IPS-20b (cell line): ENCODE results near the gene SH3BP2.

Source experiments
- H3K27ac ChIP-seq: one replicate; pipeline ENCODE4 v1.5.1; 2013; ENCODE audit warnings: low read length
- H3K27me3 ChIP-seq: 2 replicates; pipeline ENCODE4 v1.6.1; 2013; ENCODE audit warnings: mild to moderate bottlenecking, low read length, inconsistent platforms; ENCODE audit not compliant: insufficient read depth
- H3K36me3 ChIP-seq: 2 replicates; pipeline ENCODE4 v1.6.1; 2013; ENCODE audit warnings: low read depth, mild to moderate bottlenecking, inconsistent platforms, low read length, moderate library complexity; ENCODE audit not compliant: insufficient read depth
- H3K4me1 ChIP-seq: 2 replicates; pipeline ENCODE4 v1.6.1; 2013; ENCODE audit warnings: mild to moderate bottlenecking, control low read depth, inconsistent platforms, low read length, moderate library complexity; ENCODE audit not compliant: insufficient read depth
- H3K4me3 ChIP-seq: 2 replicates; pipeline ENCODE4 v1.5.1; 2013; ENCODE audit warnings: mild to moderate bottlenecking, low read length, inconsistent platforms
- H3K9ac ChIP-seq: 2 replicates; pipeline ENCODE4 v1.6.1; 2013; ENCODE audit warnings: low read depth, mild to moderate bottlenecking, inconsistent platforms, low read length, moderate library complexity
- H3K9me3 ChIP-seq: 2 replicates; pipeline ENCODE4 v1.6.1; 2013; ENCODE audit warnings: mild to moderate bottlenecking, low read depth, low read length, inconsistent platforms; ENCODE audit not compliant: insufficient read depth

SH3BP2 gene

GRCh38 chr4:2837904-2838496, 45.1 kb downstream of the SH3BP2 start:
- no peak overlapping the region for H3K27ac ChIP-seq
- H3K27me3 ChIP-seq, result no peaks in the 10 kb centered on the region
- H3K9me3 ChIP-seq, result peaks cover 4% of the 10 kb centered on the region; the same call in 1 of the 2 replicates
- peaks cover 16% of the 10 kb centered on the region for H3K36me3 ChIP-seq
- H3K9ac ChIP-seq, result no peak overlapping the region
- H3K4me1 ChIP-seq, result no peaks in the 10 kb centered on the region; the same call in 1 of the 2 replicates
- H3K4me3 ChIP-seq, result no peak overlapping the region

DNA sequence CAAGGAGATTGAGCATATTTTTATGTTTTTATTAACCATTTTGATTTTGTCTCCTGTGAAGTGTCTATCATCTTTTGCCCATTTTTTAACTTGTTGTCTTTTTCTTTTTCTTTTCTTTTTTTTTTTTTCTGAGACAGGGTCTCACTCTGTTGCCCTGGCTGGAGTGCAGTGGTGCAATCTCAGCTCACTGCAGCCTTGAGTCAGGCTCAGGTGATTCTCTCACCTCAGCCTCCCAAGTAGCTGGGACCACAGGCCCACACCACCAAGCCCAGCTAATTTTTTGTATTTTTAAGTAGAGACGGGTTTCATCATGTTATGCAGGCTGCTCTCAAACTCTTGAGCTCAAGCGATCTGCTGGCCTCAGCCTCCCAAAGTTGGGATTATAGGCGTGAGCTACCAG, 46.2 kb downstream of the SH3BP2 start:
- H3K9me3 ChIP-seq, result peaks cover 4% of the 10 kb centered on the region; the same call in 1 of the 2 replicates
- H3K4me3 ChIP-seq, result no peak overlapping the region

GRCh38 chr4:2842687-2843262, 49.9 kb downstream of the SH3BP2 start:
- Histone ChIP-seq H3K36me3 (no peaks in the 10 kb centered on the region), H3K27me3 (no peaks in the 10 kb centered on the region), H3K27ac (no peak overlapping the region), H3K4me1 (peaks cover 3% of the 10 kb centered on the region; the same call in 1 of the 2 replicates), H3K9me3 (peaks cover 4% of the 10 kb centered on the region; the same call in 1 of the 2 replicates), H3K4me3 (peak overlapping the region; percentile 80), H3K9ac (peak overlapping the region; percentile 72; the same call in 1 of the 2 replicates)

More for the DNA sequence above, 46.2 kb downstream of the SH3BP2 start:
- no peak overlapping the region for H3K9ac ChIP-seq
- H3K27ac ChIP-seq, result no peak overlapping the region
- H3K36me3 ChIP-seq, result peaks cover 5% of the 10 kb centered on the region; the same call in 1 of the 2 replicates
- no peaks in the 10 kb centered on the region for H3K27me3 ChIP-seq
- H3K4me1 ChIP-seq, result no peaks in the 10 kb centered on the region; the same call in 1 of the 2 replicates

- Histone ChIP-seq H3K9ac (peak within 1 kb of the TSS; percentile 72; the same call in 1 of the 2 replicates), H3K9me3 (peaks cover 4% of the 10 kb centered on the region; the same call in 1 of the 2 replicates), H3K36me3 (no peaks in the 10 kb centered on the region), H3K4me3 (peak within 1 kb of the TSS; percentile 96), H3K27me3 (no peaks in the 10 kb centered on the region), H3K27ac (no peak within 1 kb of the TSS), H3K4me1 (peaks cover 3% of the 10 kb centered on the region; the same call in 1 of the 2 replicates)
Observed at GRCh38 chr4:2843263-2843940, 50.5 kb downstream of the SH3BP2 start, which contains the start of gene ADD1. Gene ADD1 (plus strand): TSS chr4:2843844. CDS start chr4:2875916, 32,072 bp downstream.

- H3K27me3 ChIP-seq, result no peaks in the 10 kb centered on the region
- no peak overlapping the region for H3K27ac ChIP-seq
- peak overlapping the region; percentile 96 for H3K4me3 ChIP-seq
- H3K36me3 ChIP-seq, result no peaks in the 10 kb centered on the region
- peaks cover 4% of the 10 kb centered on the region; the same call in 1 of the 2 replicates for H3K9me3 ChIP-seq
- H3K4me1 ChIP-seq, result peaks cover 3% of the 10 kb centered on the region; the same call in 1 of the 2 replicates
- peak overlapping the region; percentile 61; the same call in 1 of the 2 replicates for H3K9ac ChIP-seq
Observed at GRCh38 chr4:2843941-2844584, 51.2 kb downstream of the SH3BP2 start.

DNA sequence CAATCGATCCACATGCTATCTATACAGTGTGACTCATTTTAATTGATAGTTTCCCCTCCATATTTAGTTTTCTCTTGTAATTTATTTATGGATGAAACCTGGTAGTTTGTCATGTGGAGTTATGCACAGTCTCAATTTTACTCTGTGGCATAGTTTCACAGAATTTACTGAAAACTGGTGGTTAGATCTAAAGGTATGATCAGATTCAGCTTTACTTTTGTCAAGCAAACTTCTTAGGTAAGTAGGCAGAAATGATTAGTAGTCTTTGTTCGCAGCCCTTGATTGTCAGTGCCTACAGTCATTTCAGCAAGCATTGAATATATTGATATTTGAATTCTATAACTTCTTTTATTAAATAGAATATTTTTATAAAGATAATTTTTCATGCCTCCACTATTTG, 53.3 kb downstream of the SH3BP2 start:
- Histone ChIP-seq H3K27ac (no peak overlapping the region), H3K9me3 (no peaks in the 10 kb centered on the region), H3K4me3 (no peak overlapping the region)

GRCh38 chr4:2847302-2847871, 54.5 kb downstream of the SH3BP2 start:
- no peak overlapping the region for H3K4me3 ChIP-seq
- no peaks in the 10 kb centered on the region for H3K27me3 ChIP-seq
- H3K4me1 ChIP-seq, result peaks cover 3% of the 10 kb centered on the region; the same call in 1 of the 2 replicates
- H3K9ac ChIP-seq, result no peak overlapping the region
- no peak overlapping the region for H3K27ac ChIP-seq
- H3K9me3 ChIP-seq, result no peaks in the 10 kb centered on the region
- H3K36me3 ChIP-seq, result no peaks in the 10 kb centered on the region

More for the DNA sequence above, 53.3 kb downstream of the SH3BP2 start:
- Histone ChIP-seq H3K27me3 (no peaks in the 10 kb centered on the region), H3K36me3 (no peaks in the 10 kb centered on the region), H3K4me1 (peaks cover 3% of the 10 kb centered on the region; the same call in 1 of the 2 replicates), H3K9ac (no peak overlapping the region)

DNA sequence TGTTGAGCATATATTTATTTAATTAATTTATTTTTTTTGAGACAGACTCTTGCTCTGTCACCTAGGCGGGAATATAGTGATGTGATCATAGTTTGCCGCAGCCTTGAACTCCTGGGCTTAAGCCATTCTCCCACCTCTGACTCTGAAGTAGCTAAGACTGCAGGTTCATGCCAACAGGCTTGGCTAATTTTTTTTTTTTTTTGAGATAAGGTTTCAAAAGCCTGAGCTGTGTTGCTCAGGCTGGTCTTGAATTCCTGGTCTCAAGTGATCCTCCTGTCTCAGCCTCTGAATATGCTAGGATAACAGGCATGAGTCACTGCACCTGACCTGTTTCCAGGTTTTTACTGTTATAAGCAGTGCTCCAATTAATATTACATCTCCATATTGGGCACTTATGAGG, 55.6 kb downstream of the SH3BP2 start:
- Histone ChIP-seq H3K9ac (no peak overlapping the region), H3K36me3 (0 out of 2 replicates have a peak, but pooled peaks cover 1% of the 10 kb centered on the region), H3K4me1 (peaks cover 3% of the 10 kb centered on the region; the same call in 1 of the 2 replicates), H3K27me3 (no peaks in the 10 kb centered on the region), H3K9me3 (no peaks in the 10 kb centered on the region), H3K27ac (no peak overlapping the region), H3K4me3 (no peak overlapping the region)

DNA sequence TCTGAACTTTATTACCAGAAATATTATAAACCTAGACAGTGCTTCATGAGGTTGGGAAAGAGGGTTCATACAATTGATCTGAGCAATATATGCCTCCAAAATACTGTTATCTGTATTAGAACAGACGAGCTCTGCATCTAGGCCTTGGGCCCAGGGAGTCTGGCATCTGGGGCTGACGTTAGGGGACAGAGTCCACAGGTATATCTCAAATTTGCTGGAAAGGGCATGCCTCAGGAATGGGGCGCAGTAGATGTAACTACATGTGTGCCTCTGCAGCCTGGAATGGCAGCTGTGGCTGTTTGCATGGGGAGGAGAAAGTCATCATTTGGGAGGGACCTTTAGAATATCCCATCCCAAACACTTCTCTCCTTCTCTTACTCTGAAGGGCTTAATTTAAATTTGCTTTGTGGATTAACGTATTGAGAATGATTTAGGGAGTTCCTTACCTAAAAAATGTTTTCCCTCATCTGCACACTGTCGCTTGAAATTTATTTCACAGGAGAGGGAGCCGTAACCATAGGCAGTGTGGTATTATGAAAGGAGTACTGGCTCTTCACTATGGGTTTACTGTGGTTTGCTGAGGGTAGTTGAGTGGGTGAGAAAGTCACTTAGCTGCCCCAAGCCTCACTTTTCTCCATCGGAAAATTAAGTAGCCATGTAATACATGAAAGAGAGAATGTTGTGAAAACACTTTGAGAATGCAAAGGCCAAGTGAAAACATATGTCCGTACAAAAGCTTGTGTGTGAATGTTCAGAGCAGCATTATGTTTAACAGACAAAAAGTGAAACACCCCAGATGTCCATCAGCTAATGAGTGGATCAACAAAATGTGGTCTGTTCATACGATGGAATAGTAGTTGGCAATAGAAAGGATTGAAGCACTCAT, 56.6 kb downstream of the SH3BP2 start:
- Histone ChIP-seq H3K4me1 (peaks cover 3% of the 10 kb centered on the region; the same call in 1 of the 2 replicates), H3K27ac (no peak overlapping the region)

DNA sequence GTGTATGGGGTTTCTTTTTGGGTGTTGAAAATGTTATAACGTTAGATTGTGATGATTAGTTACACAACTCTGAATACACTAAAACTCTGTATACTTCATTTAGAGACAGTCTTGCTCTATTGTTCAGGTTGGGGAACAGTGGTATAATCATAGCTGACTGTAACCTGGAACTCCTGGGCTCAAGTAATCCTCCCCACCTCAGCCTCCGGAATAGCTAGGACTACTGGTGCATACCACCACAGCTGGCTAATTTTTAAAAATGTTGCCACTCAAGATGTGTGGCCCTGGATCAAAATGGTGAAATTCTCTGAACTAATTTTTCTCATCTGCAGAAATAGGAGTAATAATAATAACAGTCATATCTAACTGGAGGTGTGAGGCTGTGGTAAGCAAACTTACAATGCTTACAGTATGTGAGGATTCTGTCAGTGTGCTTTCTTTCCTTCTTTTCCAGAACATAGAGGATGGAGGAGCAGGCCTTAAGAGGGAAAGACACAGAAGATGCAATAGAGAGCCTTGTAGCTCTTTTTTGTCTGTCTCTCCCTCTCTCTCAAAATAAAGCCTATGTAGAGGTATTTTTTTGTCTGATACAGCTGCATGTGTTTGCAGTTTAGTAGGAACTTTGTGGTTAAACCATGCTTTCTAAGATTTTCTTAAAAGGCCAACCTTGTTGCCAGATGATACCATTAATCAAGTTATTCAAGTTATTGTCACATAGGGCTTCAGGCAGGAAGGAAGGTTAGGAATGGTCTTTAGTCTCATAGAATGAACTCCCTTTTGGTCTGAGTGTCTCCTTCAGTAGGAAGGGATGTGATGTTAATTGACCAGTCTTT, 58.3 kb downstream of the SH3BP2 start:
- Histone ChIP-seq H3K4me3 (no peak overlapping the region), H3K9me3 (no peaks in the 10 kb centered on the region), H3K9ac (no peak overlapping the region), H3K27ac (no peak overlapping the region), H3K36me3 (peaks cover 15% of the 10 kb centered on the region; the same call in 1 of the 2 replicates), H3K4me1 (no peaks in the 10 kb centered on the region), H3K27me3 (no peaks in the 10 kb centered on the region)

More for the DNA sequence above, 56.6 kb downstream of the SH3BP2 start:
- no peak overlapping the region for H3K4me3 ChIP-seq
- peaks cover 12% of the 10 kb centered on the region; the same call in 1 of the 2 replicates for H3K36me3 ChIP-seq
- H3K9me3 ChIP-seq, result no peaks in the 10 kb centered on the region
- no peak overlapping the region for H3K9ac ChIP-seq
- no peaks in the 10 kb centered on the region for H3K27me3 ChIP-seq
